Prostate gland (tissue), 2 donors: ENCODE data around the gene SHCBP1.
"Not testable (repeated sequence)": the region's sequence is repeated elsewhere in the genome, so short reads cannot be mapped to it uniquely, and the experiment has no call there.

ENCODE experiments used
- POLR2A ChIP-seq: fragments of 450-650 bp; IDR thresholded peaks from one replicate; pipeline ENCODE4 v1.6.1; 2016; ENCODE audit warnings: antibody characterized with exemption, mild to moderate bottlenecking
- POLR2AphosphoS5 ChIP-seq: sonication (generic); formaldehyde crosslinking; IDR thresholded peaks from one replicate; pipeline ENCODE4 v1.6.1; 2017; ENCODE audit warnings: antibody characterized with exemption
- TF ChIP-seq, protein P1 (sequence below), 4 experiments: fragments of 200-600 bp in 2 of 4; fragments of 450-650 bp in 2 of 4; sonication (generic) in 2 of 4; IDR thresholded peaks; 1 replicate in 3 of 4; 2 replicates in 1 of 4; pipeline ENCODE4 v1.5.1; 2016 to 2019; ENCODE audit warnings: antibody characterized with exemption in 4 of 4, mild to moderate bottlenecking in 2 of 4, moderate library complexity in 2 of 4

DNA sequence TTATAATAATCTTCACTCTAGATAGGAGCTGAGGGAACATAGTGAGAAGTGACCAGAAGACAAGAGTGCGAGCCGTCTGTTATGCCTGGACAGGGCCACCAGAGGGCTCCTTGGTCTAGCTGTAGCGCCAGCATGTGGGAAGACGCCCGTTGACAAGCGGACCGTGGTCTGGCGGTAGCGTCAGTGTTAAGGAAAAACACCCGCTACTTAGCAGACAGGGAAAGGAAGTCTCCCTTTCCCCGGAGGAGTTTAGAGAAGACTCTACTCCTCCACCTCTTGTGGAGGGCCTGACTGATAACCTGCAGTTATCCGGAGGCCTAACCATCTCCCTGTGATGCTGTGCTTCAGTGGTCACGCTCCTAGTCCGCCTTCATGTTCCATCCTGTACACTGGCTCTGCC, 66.7 kb downstream of the SHCBP1 start:
- TF ChIP-seq POLR2A, POLR2AphosphoS5: not testable (repeated sequence)
- TF ChIP-seq, protein P1, sequence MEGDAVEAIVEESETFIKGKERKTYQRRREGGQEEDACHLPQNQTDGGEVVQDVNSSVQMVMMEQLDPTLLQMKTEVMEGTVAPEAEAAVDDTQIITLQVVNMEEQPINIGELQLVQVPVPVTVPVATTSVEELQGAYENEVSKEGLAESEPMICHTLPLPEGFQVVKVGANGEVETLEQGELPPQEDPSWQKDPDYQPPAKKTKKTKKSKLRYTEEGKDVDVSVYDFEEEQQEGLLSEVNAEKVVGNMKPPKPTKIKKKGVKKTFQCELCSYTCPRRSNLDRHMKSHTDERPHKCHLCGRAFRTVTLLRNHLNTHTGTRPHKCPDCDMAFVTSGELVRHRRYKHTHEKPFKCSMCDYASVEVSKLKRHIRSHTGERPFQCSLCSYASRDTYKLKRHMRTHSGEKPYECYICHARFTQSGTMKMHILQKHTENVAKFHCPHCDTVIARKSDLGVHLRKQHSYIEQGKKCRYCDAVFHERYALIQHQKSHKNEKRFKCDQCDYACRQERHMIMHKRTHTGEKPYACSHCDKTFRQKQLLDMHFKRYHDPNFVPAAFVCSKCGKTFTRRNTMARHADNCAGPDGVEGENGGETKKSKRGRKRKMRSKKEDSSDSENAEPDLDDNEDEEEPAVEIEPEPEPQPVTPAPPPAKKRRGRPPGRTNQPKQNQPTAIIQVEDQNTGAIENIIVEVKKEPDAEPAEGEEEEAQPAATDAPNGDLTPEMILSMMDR (IDR thresholded peaks at IDR 0.05), result peak in 3 of 4 experiments; percentile 29 to 49 (median 46)
